CD14-positive monocyte (primary cell): ENCODE data around the gene BZW1. TPM values are rescaled to one million over a fixed set of nuclear protein-coding genes. Genes with fewer than 3 reads are reported as not detected.

Experiments
- DNase-seq, 3 donors: peaks; one replicate each; pipeline ENCODE4 v3.0.0-alpha.2; 2011 to 2022
- H2AFZ ChIP-seq: 2 replicates; pipeline ENCODE4 v1.6.0; 2012; ENCODE audit warnings: mild to moderate bottlenecking, low read depth, low read length, inconsistent platforms; ENCODE audit not compliant: insufficient read depth, poor library complexity, severe bottlenecking
- H3K27ac ChIP-seq, 2 donors: 1 replicate in 1 of 2; 2 replicates in 1 of 2; pipeline ENCODE4 v1.5.1; 2012 to 2013; ENCODE audit warnings: low read length in 2 of 2, control low read depth in 1 of 2, inconsistent platforms in 1 of 2, low read depth in 1 of 2, mild to moderate bottlenecking in 1 of 2
- H3K27me3 ChIP-seq, 2 donors: one replicate each; pipeline versions ENCODE4 v1.6.0 to v1.6.1; 2011 to 2013; ENCODE audit warnings: low read length in 2 of 2; ENCODE audit not compliant: control insufficient read depth in 2 of 2, insufficient read depth in 2 of 2
- H3K36me3 ChIP-seq, 2 donors: replicated peaks in 1 of 2; 1 replicate in 1 of 2; 2 replicates in 1 of 2; pipeline versions ENCODE4 v1.5.1 to v1.6.1; 2012 to 2013; ENCODE audit warnings: low read length in 2 of 2, control low read depth in 1 of 2, inconsistent platforms in 1 of 2, mild to moderate bottlenecking in 1 of 2; ENCODE audit not compliant: insufficient read depth in 2 of 2, control insufficient read depth in 1 of 2
- H3K4me1 ChIP-seq, 2 donors: 1 replicate in 1 of 2; 2 replicates in 1 of 2; pipeline versions ENCODE4 v1.5.1 to v1.6.1; 2012 to 2013; ENCODE audit warnings: low read length in 2 of 2, control low read depth in 1 of 2, inconsistent platforms in 1 of 2, mild to moderate bottlenecking in 1 of 2, moderate library complexity in 1 of 2; ENCODE audit not compliant: insufficient read depth in 2 of 2, control insufficient read depth in 1 of 2
- H3K4me2 ChIP-seq: replicated peaks from 2 replicates; pipeline ENCODE3; 2012; ENCODE audit warnings: low read length, moderate library complexity, mild to moderate bottlenecking; ENCODE audit not compliant: poor library complexity, severe bottlenecking; ENCODE audit errors: extremely low read depth
- H3K4me3 ChIP-seq, 3 experiments: fragments of 200-600 bp in 1 of 3; sonication (generic) in 1 of 3; replicated peaks in 1 of 3; 1 replicate in 2 of 3; 2 replicates in 1 of 3; pipeline ENCODE4 v1.5.1; 2011 to 2013; ENCODE audit warnings: low read length in 3 of 3, mild to moderate bottlenecking in 3 of 3, control low read depth in 2 of 3, low read depth in 2 of 3, inconsistent platforms in 1 of 3, moderate library complexity in 1 of 3
- H3K79me2 ChIP-seq: 2 replicates; pipeline ENCODE4 v1.6.0; 2012; ENCODE audit warnings: mild to moderate bottlenecking, control low read depth, inconsistent platforms, low read length, moderate library complexity; ENCODE audit not compliant: insufficient read depth
- H3K9ac ChIP-seq: 2 replicates; pipeline ENCODE4 v1.6.0; 2017; ENCODE audit warnings: low read length, mild to moderate bottlenecking; ENCODE audit not compliant: insufficient read depth, poor library complexity, severe bottlenecking
- H3K9me3 ChIP-seq, 2 donors: replicated peaks in 1 of 2; 1 replicate in 1 of 2; 2 replicates in 1 of 2; pipeline versions ENCODE4 v1.5.1 to v1.6.1; 2012 to 2013; ENCODE audit warnings: low read length in 2 of 2, control low read depth in 1 of 2; ENCODE audit not compliant: control insufficient read depth in 1 of 2, insufficient read depth in 1 of 2
- H4K20me1 ChIP-seq: 2 replicates; pipeline ENCODE4 v1.6.0; 2012; ENCODE audit warnings: mild to moderate bottlenecking, low read length, control low read depth, moderate library complexity; ENCODE audit not compliant: insufficient read depth
- H3K27ac Mint-ChIP-seq, 7 donors: one replicate each; pipeline ENCODE4 v1.8.0; 2020; ENCODE audit warnings: mild to moderate bottlenecking in 7 of 7, mixed read lengths in 7 of 7, moderate library complexity in 6 of 7, inconsistent platforms in 2 of 7
- H3K27me3 Mint-ChIP-seq, 3 donors: one replicate each; pipeline ENCODE4 v1.8.0; 2021 to 2022; ENCODE audit warnings: low read depth in 3 of 3, mild to moderate bottlenecking in 3 of 3, mixed read lengths in 3 of 3, moderate library complexity in 3 of 3, inconsistent platforms in 1 of 3
- H3K36me3 Mint-ChIP-seq, 2 donors: one replicate each; pipeline ENCODE4 v1.8.0; 2020; ENCODE audit warnings: mixed read lengths in 2 of 2, inconsistent platforms in 1 of 2, mild to moderate bottlenecking in 1 of 2
- H3K4me1 Mint-ChIP-seq: one replicate; pipeline ENCODE4 v1.8.0; 2020; ENCODE audit warnings: mild to moderate bottlenecking, mixed read lengths
- H3K4me3 Mint-ChIP-seq, 2 donors: one replicate each; pipeline ENCODE4 v1.8.0; 2020; ENCODE audit warnings: mild to moderate bottlenecking in 2 of 2, mixed read lengths in 2 of 2, moderate library complexity in 1 of 2
- H3K9me3 Mint-ChIP-seq, 7 donors: one replicate each; pipeline ENCODE4 v1.8.0; 2020 to 2022; ENCODE audit warnings: mixed read lengths in 7 of 7, mild to moderate bottlenecking in 6 of 7, moderate library complexity in 6 of 7, inconsistent platforms in 2 of 7
- WGBS: methylation state at CpG from one replicate; pipeline ENCODE4 v1.1.5; 2013; ENCODE audit warnings: missing lambda C conversion rate; ENCODE audit not compliant: insufficient coverage; 5-methylcytosine and 5-hydroxymethylcytosine counted together
- intact Hi-C, 2 donors: fragments of 100-400 bp; cut with micrococcal nuclease; formaldehyde crosslinking; loops; one replicate each; pipeline versions ENCODE4 v1.15.0 to v1.15.1; 2023
- polyA plus RNA-seq, 3 donors: library from polyadenylated mRNA; depleted of rRNA in 1 of 3; unstranded in 2 of 3; stranded (reverse) in 1 of 3; fragments of 300-500 nt in 2 of 3; fragments of >200 nt in 1 of 3; fragmentation: Illumina TruSeq in 2 of 3; gene quantifications; 1 replicate in 2 of 3; 2 replicates in 1 of 3; pipeline ENCODE4 v1.2.3, GENCODE V29; 2012 to 2021
- TF ChIP-seq, protein P1 (sequence below): fragments of 200-600 bp; IDR thresholded peaks from one replicate; pipeline ENCODE4 v1.8.0; 2022; ENCODE audit warnings: antibody characterized with exemption, mild to moderate bottlenecking

The BZW1 gene
- polyA plus RNA-seq, 3 donors, result 58.0 to 221 (median 202) TPM

DNA sequence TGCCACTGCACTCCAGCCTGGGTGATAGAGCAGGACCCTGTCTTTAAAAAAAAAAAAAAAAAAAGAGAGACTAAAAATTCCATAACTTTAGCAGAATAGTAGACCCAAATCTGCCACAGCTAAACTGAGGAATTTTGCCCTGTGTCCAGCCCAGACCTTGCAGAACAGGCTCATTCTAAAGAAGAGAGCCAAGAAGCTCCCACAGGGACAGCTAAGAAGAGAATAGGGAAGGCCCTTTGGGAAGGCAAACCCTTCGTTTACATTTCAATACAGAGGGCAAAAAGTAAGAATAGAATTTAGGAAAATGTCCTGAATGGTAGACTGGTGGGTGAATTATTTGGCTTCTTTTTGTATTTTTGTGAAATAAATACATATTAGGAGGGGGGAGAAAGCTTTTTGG, 21.5 kb upstream of the BZW1 start:
- intact Hi-C loops, result no loop called here
- H3K4me3 Mint-ChIP-seq, result no peak overlapping the region
- H3K79me2 ChIP-seq, result no peaks in the 10 kb centered on the region
- H3K36me3 Mint-ChIP-seq, result peaks cover 0 to 9% of the 10 kb centered on the region in 2 donors
- H3K9me3 Mint-ChIP-seq, result no peaks in the 10 kb centered on the region
- H3K27ac Mint-ChIP-seq, result no peak overlapping the region
- H3K4me3 ChIP-seq, result no peak overlapping the region
- peaks cover 4 to 14% of the 10 kb centered on the region in 2 donors for H3K4me1 ChIP-seq
- no peaks in the 10 kb centered on the region for H3K9me3 ChIP-seq
- no peak for DNase-seq
- no peak overlapping the region for H3K9ac ChIP-seq
- no peaks in the 10 kb centered on the region for H3K36me3 ChIP-seq
- H3K4me2 ChIP-seq, result no peak overlapping the region
- H2AFZ ChIP-seq, result no peak overlapping the region
- no peaks in the 10 kb centered on the region for H4K20me1 ChIP-seq
- TF ChIP-seq, protein P1, sequence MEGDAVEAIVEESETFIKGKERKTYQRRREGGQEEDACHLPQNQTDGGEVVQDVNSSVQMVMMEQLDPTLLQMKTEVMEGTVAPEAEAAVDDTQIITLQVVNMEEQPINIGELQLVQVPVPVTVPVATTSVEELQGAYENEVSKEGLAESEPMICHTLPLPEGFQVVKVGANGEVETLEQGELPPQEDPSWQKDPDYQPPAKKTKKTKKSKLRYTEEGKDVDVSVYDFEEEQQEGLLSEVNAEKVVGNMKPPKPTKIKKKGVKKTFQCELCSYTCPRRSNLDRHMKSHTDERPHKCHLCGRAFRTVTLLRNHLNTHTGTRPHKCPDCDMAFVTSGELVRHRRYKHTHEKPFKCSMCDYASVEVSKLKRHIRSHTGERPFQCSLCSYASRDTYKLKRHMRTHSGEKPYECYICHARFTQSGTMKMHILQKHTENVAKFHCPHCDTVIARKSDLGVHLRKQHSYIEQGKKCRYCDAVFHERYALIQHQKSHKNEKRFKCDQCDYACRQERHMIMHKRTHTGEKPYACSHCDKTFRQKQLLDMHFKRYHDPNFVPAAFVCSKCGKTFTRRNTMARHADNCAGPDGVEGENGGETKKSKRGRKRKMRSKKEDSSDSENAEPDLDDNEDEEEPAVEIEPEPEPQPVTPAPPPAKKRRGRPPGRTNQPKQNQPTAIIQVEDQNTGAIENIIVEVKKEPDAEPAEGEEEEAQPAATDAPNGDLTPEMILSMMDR, result no peak
- no peaks in the 10 kb centered on the region for H3K27me3 ChIP-seq
- peaks cover 0 to 1% (median 0%) of the 10 kb centered on the region in 3 donors for H3K27me3 Mint-ChIP-seq
- peaks cover 8% of the 10 kb centered on the region for H3K4me1 Mint-ChIP-seq
- WGBS, result no CpG with 5 or more reads among the region's 1 CpG
- no peak overlapping the region for H3K27ac ChIP-seq

DNA sequence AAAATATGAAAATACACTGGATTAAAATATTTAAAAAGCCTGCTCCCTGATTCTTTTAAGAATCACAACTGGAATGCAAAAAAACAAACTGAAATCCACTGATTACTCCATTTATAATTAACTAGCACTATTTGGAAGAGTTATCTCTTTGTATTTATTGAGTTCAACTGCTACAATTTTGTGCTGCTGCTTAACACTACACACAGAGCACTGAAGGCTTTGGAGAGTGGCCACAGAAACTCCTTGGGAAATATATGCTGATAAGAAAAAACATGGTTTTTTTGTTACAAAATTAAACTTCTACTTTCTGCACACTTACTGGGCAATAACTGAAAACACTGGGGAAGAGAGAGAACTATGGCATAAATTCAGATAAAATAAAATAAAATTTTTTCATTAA, 19.8 kb upstream of the BZW1 start:
- H4K20me1 ChIP-seq, result no peaks in the 10 kb centered on the region
- H2AFZ ChIP-seq, result no peak overlapping the region
- Mint-ChIP-seq H3K9me3 (no peaks in the 10 kb centered on the region), H3K27me3 (peaks cover 0 to 1% (median 0%) of the 10 kb centered on the region in 3 donors), H3K36me3 (peaks cover 0 to 9% of the 10 kb centered on the region in 2 donors), H3K27ac (no peak overlapping the region), H3K4me3 (no peak overlapping the region), H3K4me1 (peaks cover 16% of the 10 kb centered on the region)
- no peak overlapping the region for H3K4me2 ChIP-seq
- intact Hi-C loops, result no loop called here
- DNase-seq, result no peak
- H3K9me3 ChIP-seq, result no peaks in the 10 kb centered on the region
- H3K27me3 ChIP-seq, result no peaks in the 10 kb centered on the region
- H3K4me1 ChIP-seq, result peaks cover 5 to 27% of the 10 kb centered on the region in 2 donors
- no peaks in the 10 kb centered on the region for H3K36me3 ChIP-seq
- TF ChIP-seq, protein P1, result no peak
- no peak overlapping the region for H3K4me3 ChIP-seq
- no peak overlapping the region for H3K27ac ChIP-seq
- H3K9ac ChIP-seq, result no peak overlapping the region
- H3K79me2 ChIP-seq, result no peaks in the 10 kb centered on the region
